Endodermal cell (in vitro differentiated cells): ENCODE measurements around the gene RPL22L1. TPM values are rescaled to one million over a fixed set of nuclear protein-coding genes. Genes with fewer than 3 reads are reported as not detected.

Source experiments
- DNase-seq: peaks from one replicate; pipeline ENCODE4 v3.0.0-alpha.2; 2017
- H3K27ac ChIP-seq: 2 replicates; pipeline ENCODE4 v1.5.1; 2013; ENCODE audit warnings: mild to moderate bottlenecking, low read depth, low read length, moderate library complexity
- H3K27me3 ChIP-seq: 2 replicates; pipeline ENCODE4 v1.6.1; 2013; ENCODE audit warnings: mild to moderate bottlenecking, low read length, moderate library complexity; ENCODE audit not compliant: insufficient read depth, control insufficient read depth, poor library complexity, severe bottlenecking
- H3K36me3 ChIP-seq: 2 replicates; pipeline ENCODE4 v1.7.0; 2013; ENCODE audit warnings: mild to moderate bottlenecking, low read length, moderate library complexity; ENCODE audit not compliant: control insufficient read depth, insufficient read depth
- H3K4me1 ChIP-seq: one replicate; pipeline ENCODE4 v1.7.0; 2013; ENCODE audit warnings: low read length; ENCODE audit not compliant: control insufficient read depth, insufficient read depth
- H3K4me3 ChIP-seq: 2 replicates; pipeline ENCODE4 v1.5.1; 2013; ENCODE audit warnings: mild to moderate bottlenecking, low read length, moderate library complexity
- H3K9ac ChIP-seq: 2 replicates; pipeline ENCODE4 v1.6.1; 2013; ENCODE audit warnings: mild to moderate bottlenecking, low read length, moderate library complexity; ENCODE audit not compliant: poor library complexity, severe bottlenecking; ENCODE audit errors: extremely low read depth
- H3K9me3 ChIP-seq: 2 replicates; pipeline ENCODE4 v1.6.1; 2013; ENCODE audit warnings: mild to moderate bottlenecking, low read length, moderate library complexity; ENCODE audit not compliant: control insufficient read depth
- H3K27ac Mint-ChIP-seq: 2 replicates; pipeline ENCODE4 v1.8.0; 2020; ENCODE audit warnings: mixed read lengths
- H3K27me3 Mint-ChIP-seq: 2 replicates; pipeline ENCODE4 v1.8.0; 2021; ENCODE audit warnings: mild to moderate bottlenecking, mixed read lengths; ENCODE audit not compliant: insufficient read depth
- H3K36me3 Mint-ChIP-seq: 2 replicates; pipeline ENCODE4 v1.8.0; 2020; ENCODE audit warnings: low read depth, mixed read lengths
- H3K4me1 Mint-ChIP-seq: 2 replicates; pipeline ENCODE4 v1.8.0; 2020; ENCODE audit warnings: mixed read lengths
- H3K4me3 Mint-ChIP-seq: 2 replicates; pipeline ENCODE4 v1.8.0; 2020; ENCODE audit warnings: mild to moderate bottlenecking, moderate library complexity, mixed read lengths
- H3K9me3 Mint-ChIP-seq: 2 replicates; pipeline ENCODE4 v1.8.0; 2020; ENCODE audit warnings: mild to moderate bottlenecking, mixed read lengths
- CTCF ChIP-seq: fragments of 200-600 bp; sonication (generic); conservative IDR thresholded peaks from 2 replicates; pipeline ENCODE4 v1.5.0; 2021; ENCODE audit warnings: antibody characterized with exemption, mild to moderate bottlenecking
- WGBS, 2 experiments: methylation state at CpG; one replicate each; pipeline versions ENCODE4 v1.1.5 to v1.1.7; 2013; ENCODE audit warnings: missing lambda C conversion rate in 2 of 2, mixed read lengths in 1 of 2; ENCODE audit not compliant: insufficient coverage in 1 of 2, insufficient read length in 1 of 2; 5-methylcytosine and 5-hydroxymethylcytosine counted together
- total RNA-seq, 2 donors: library from RNA; stranded (reverse); fragmentation: NEBNext Ultra II Directional in 1 of 2; extraction: Animal tissue kit (Norgen Biotek cat#: 25700) in 1 of 2; gene quantifications; 2 replicates in 1 of 2; 3 replicates in 1 of 2; pipeline ENCODE4 v1.2.1, GENCODE V29; 2021

The RPL22L1 gene
- total RNA-seq, 2 donors from 2014 or later = 98.0 to 119 TPM

DNA sequence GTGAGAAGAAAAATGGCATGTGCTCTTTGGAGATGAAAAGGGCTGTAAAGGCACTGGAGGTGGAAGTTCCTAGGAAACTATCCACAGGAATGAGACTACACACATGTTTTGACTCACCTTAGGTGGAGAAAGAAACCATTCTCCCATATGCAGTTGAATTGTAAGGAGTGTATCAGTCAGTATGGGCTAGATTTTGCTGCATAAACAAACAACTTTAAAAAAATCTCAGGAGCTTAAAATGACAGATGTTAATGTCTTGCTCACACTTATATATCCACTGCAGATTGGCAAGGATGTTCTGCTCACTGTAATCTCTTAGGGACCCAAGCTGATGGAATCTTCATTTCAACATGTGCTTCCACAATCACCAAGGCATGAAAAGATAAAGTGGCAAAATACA lies 25.6 kb downstream of the RPL22L1 start:
- H3K4me3 ChIP-seq = no peak overlapping the region
- H3K27me3 ChIP-seq = no peaks in the 10 kb centered on the region
- peaks cover 19% of the 10 kb centered on the region for H3K4me1 Mint-ChIP-seq
- no peaks in the 10 kb centered on the region for H3K36me3 ChIP-seq
- no peak for DNase-seq
- H3K27ac Mint-ChIP-seq = no peak overlapping the region
- H3K9me3 Mint-ChIP-seq = peaks cover 15% of the 10 kb centered on the region
- peaks cover 15% of the 10 kb centered on the region for H3K9me3 ChIP-seq
- no peak overlapping the region for H3K27ac ChIP-seq
- no peaks in the 10 kb centered on the region for H3K4me1 ChIP-seq
- TF ChIP-seq CTCF = no peak
- H3K9ac ChIP-seq = no peak overlapping the region
- no peaks in the 10 kb centered on the region for H3K27me3 Mint-ChIP-seq
- peaks cover 14% of the 10 kb centered on the region for H3K36me3 Mint-ChIP-seq
- H3K4me3 Mint-ChIP-seq = no peak overlapping the region

GRCh38 chr3:170840291-170840859 lies 29.6 kb downstream of the RPL22L1 start:
- DNase-seq = no peak
- Histone ChIP-seq H3K27ac (no peak overlapping the region), H3K36me3 (no peaks in the 10 kb centered on the region), H3K4me1 (no peaks in the 10 kb centered on the region), H3K9ac (no peak overlapping the region), H3K27me3 (no peaks in the 10 kb centered on the region), H3K9me3 (peaks cover 15% of the 10 kb centered on the region), H3K4me3 (no peak overlapping the region)
- peaks cover 19% of the 10 kb centered on the region for H3K36me3 Mint-ChIP-seq
- no peak overlapping the region for H3K4me3 Mint-ChIP-seq
- no peaks in the 10 kb centered on the region for H3K27me3 Mint-ChIP-seq
- no peak for TF ChIP-seq CTCF
- WGBS, 2 experiments = 86 to 100% methylated on average over 1 to 2 of the region's 2 CpGs
- H3K9me3 Mint-ChIP-seq = peaks cover 20% of the 10 kb centered on the region
- peaks cover 23% of the 10 kb centered on the region for H3K4me1 Mint-ChIP-seq
- H3K27ac Mint-ChIP-seq = no peak overlapping the region

GRCh38 chr3:170839518-170840100 lies 30.4 kb downstream of the RPL22L1 start:
- no peak overlapping the region for H3K27ac ChIP-seq
- Mint-ChIP-seq H3K4me1 (peaks cover 30% of the 10 kb centered on the region), H3K27ac (no peak overlapping the region), H3K9me3 (peaks cover 14% of the 10 kb centered on the region), H3K4me3 (no peak overlapping the region), H3K36me3 (peaks cover 15% of the 10 kb centered on the region), H3K27me3 (no peaks in the 10 kb centered on the region)
- no peak overlapping the region for H3K4me3 ChIP-seq
- no peak overlapping the region for H3K9ac ChIP-seq
- peaks cover 7% of the 10 kb centered on the region for H3K4me1 ChIP-seq
- H3K27me3 ChIP-seq = no peaks in the 10 kb centered on the region
- no peaks in the 10 kb centered on the region for H3K36me3 ChIP-seq
- H3K9me3 ChIP-seq = peaks cover 8% of the 10 kb centered on the region
- WGBS, 2 experiments = 93 to 95% methylated on average over 3 of the region's 3 CpGs
- no peak for DNase-seq
- TF ChIP-seq CTCF = no peak
